Measurements from ENCODE around the gene NADK2.

Gene NADK2

DNA sequence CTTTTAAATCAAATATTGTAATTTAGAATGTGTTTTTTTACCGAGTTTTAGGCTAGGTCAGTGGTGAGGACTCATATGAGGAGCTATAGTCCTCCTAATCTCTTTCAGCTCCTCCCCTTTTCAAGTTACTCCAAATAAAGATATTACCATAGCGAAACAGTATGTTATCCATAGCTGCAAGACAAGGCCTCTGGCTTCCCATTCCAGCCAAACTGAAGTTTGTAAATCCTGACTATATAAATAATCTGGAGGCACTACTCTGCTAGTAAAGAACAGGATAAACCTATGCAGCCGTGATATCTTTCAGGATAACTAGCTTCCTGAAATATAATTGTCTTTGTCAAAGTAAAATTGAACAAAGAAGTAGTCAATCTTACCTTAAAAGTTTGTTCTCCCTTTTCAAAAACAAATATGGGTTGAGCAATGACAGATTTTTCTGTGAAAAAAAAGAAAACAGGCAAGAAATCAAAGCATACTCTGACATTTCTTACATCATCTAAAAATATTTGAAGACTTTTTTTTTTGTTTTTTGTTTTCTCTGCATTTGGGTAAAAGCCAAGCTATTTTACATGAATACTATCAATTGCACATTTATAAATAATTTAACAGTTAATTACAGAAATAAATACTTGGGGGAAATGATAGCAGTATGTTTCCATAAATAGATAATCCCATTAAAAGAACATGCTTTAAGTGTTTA, 29.3 kb upstream of the NADK2 start:
- no peaks in the 10 kb centered on the region for H3K9me3 ChIP-seq (ENCODE audit: control insufficient read depth in 2 of 2, low read length in 2 of 2)
- H3K27me3 ChIP-seq (ENCODE audit: control insufficient read depth in 1 of 2, insufficient read depth in 2 of 2, low read length in 2 of 2): no peaks in the 10 kb centered on the region
- H3K9ac ChIP-seq (ENCODE audit: low read length in 2 of 2): no peak overlapping the region
- H3K4me1 ChIP-seq (ENCODE audit: control insufficient read depth, insufficient read depth, low read length): peaks cover 2% of the 10 kb centered on the region
- no peak overlapping the region for H3K4me3 ChIP-seq (ENCODE audit: low read length in 2 of 2)
- H3K27ac ChIP-seq (ENCODE audit: low read length): no peak overlapping the region
- no peaks in the 10 kb centered on the region for H3K36me3 ChIP-seq (ENCODE audit: control insufficient read depth in 2 of 2, insufficient read depth in 2 of 2, low read length in 2 of 2)

DNA sequence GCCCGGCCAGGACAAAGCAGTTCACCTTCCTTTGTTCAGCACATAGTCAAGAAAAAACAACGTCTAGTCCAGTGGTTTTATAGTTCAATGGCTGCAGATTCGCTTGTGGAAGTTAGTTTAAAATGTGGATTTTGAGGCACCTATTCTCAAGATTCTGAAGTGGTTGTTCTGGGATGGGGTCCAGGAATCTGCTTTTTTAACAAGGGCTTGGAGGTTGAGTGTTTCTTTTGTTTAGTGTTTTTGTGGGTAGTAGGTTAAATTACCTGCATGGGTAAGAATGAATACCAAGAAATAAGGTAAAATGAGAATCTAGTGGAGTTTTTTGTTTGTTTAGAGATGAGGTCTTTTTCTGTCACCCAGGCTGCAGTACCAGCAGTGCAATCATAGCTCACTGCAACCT, 28.4 kb upstream of the NADK2 start:
- no peaks in the 10 kb centered on the region for H3K36me3 ChIP-seq (ENCODE audit: control insufficient read depth in 2 of 2, insufficient read depth in 2 of 2, low read length in 2 of 2)

DNA sequence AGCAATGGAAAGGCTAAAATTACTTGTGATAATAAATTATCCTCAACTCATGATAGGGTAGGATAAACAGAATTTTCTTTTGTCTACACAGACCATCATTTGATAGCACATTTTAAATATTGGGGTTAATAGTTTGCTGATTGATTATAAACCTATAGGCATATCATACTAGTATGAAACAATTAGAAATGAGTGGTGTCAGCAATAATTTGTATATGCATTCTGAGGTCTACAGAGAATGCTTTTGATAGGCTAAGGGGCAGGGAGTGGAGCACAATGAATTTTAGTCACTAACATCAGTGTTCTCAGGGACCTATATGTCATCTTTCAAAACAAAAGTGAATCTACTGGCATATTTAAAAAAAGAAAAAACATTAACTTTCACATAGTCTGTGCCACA, 27.8 kb upstream of the NADK2 start:
- H3K4me1 ChIP-seq (ENCODE audit: control insufficient read depth, insufficient read depth, low read length): peaks cover 2% of the 10 kb centered on the region
- H3K9me3 ChIP-seq (ENCODE audit: control insufficient read depth in 2 of 2, low read length in 2 of 2): no peaks in the 10 kb centered on the region
- no peak overlapping the region for H3K9ac ChIP-seq (ENCODE audit: low read length in 2 of 2)
- H3K27me3 ChIP-seq (ENCODE audit: control insufficient read depth in 1 of 2, insufficient read depth in 2 of 2, low read length in 2 of 2): no peaks in the 10 kb centered on the region
- no peaks in the 10 kb centered on the region for H3K36me3 ChIP-seq (ENCODE audit: control insufficient read depth in 2 of 2, insufficient read depth in 2 of 2, low read length in 2 of 2)
- H3K27ac ChIP-seq (ENCODE audit: low read length): no peak overlapping the region
- no peak overlapping the region for H3K4me3 ChIP-seq (ENCODE audit: low read length in 2 of 2)

More for the DNA sequence above, 28.4 kb upstream of the NADK2 start:
- Histone ChIP-seq H3K9me3 (ENCODE audit: control insufficient read depth in 2 of 2, low read length in 2 of 2) (no peaks in the 10 kb centered on the region), H3K4me1 (ENCODE audit: control insufficient read depth, insufficient read depth, low read length) (peaks cover 2% of the 10 kb centered on the region), H3K9ac (ENCODE audit: low read length in 2 of 2) (no peak overlapping the region), H3K4me3 (ENCODE audit: low read length in 2 of 2) (no peak overlapping the region), H3K27ac (ENCODE audit: low read length) (no peak overlapping the region), H3K27me3 (ENCODE audit: control insufficient read depth in 1 of 2, insufficient read depth in 2 of 2, low read length in 2 of 2) (no peaks in the 10 kb centered on the region)

DNA sequence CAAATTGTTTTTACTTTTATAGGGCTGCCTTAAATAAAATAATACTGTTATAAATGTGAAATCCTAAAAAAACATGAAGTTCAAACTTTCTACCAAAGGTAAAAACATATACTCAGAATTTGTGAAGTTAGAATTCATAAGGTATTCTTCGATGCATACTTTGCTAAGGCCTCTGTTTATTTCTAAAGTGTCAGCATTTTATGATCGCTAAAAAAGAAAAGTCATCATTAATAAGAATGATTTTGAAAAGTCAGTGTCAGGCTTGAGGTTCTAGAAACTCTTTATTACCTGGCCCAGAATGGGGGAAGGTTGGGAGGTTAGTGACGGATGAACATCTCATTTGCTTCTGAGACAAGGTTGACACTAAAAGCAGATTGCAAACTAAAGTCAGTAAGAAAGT, 26.2 kb upstream of the NADK2 start:
- H3K9me3 ChIP-seq (ENCODE audit: control insufficient read depth in 2 of 2, low read length in 2 of 2): no peaks in the 10 kb centered on the region
- no peaks in the 10 kb centered on the region for H3K4me1 ChIP-seq (ENCODE audit: control insufficient read depth, insufficient read depth, low read length)
- no peaks in the 10 kb centered on the region for H3K36me3 ChIP-seq (ENCODE audit: control insufficient read depth in 2 of 2, insufficient read depth in 2 of 2, low read length in 2 of 2)
- H3K9ac ChIP-seq (ENCODE audit: low read length in 2 of 2): no peak overlapping the region
- no peak overlapping the region for H3K27ac ChIP-seq (ENCODE audit: low read length)
- no peaks in the 10 kb centered on the region for H3K27me3 ChIP-seq (ENCODE audit: control insufficient read depth in 1 of 2, insufficient read depth in 2 of 2, low read length in 2 of 2)
- no peak overlapping the region for H3K4me3 ChIP-seq (ENCODE audit: low read length in 2 of 2)

DNA sequence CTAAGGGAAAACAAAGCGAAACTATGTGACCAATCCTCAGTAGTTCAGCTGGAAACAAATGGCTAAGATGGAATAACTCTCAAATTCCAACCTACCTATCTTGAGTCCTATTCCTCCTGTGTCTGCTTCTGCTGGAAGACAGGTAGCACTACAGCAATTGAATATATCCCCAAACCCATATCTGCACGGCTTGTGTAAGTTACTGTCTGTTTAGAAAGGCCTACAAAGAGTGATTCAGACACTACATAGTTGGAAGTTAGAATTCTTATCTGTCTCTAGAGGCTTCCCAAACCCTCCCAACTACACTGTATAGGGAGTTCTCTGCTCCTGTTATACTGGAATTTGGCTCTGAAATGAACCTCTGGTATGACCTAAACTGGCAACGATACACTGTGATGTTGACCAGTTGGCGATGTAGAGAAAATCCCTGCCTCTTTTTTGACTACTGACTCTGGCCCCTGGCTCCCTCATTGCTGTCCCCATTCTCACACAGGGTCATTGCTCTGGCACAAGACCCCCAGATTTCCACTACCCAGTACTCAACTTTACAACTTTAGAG, 22.6 kb upstream of the NADK2 start:
- H3K36me3 ChIP-seq (ENCODE audit: control insufficient read depth in 2 of 2, insufficient read depth in 2 of 2, low read length in 2 of 2): no peaks in the 10 kb centered on the region
- no peaks in the 10 kb centered on the region for H3K9me3 ChIP-seq (ENCODE audit: control insufficient read depth in 2 of 2, low read length in 2 of 2)
- no peaks in the 10 kb centered on the region for H3K4me1 ChIP-seq (ENCODE audit: control insufficient read depth, insufficient read depth, low read length)
- no peak overlapping the region for H3K4me3 ChIP-seq (ENCODE audit: low read length in 2 of 2)
- no peak overlapping the region for H3K9ac ChIP-seq (ENCODE audit: low read length in 2 of 2)
- H3K27ac ChIP-seq (ENCODE audit: low read length): no peak overlapping the region
- H3K27me3 ChIP-seq (ENCODE audit: control insufficient read depth in 1 of 2, insufficient read depth in 2 of 2, low read length in 2 of 2): no peaks in the 10 kb centered on the region

DNA sequence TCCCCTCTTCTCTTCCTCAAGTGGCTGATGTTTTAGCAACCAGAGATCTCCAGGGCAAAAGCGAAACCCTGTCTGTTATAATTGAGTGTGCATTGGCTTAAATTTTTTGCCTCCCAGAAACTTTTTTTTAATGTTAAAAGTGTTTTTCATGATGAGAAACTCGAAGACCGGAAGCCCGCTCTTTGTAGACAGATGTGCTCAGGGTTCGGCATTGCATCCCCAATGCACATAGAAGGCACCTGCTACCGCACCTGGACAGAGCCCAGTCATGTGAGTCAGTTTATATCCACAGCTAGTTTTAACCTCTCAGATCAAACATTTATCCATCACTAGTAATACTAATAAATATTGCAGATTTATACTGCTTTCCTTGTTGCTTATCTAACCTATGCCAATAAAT, 19.5 kb upstream of the NADK2 start:
- H3K4me1 ChIP-seq (ENCODE audit: control insufficient read depth, insufficient read depth, low read length): no peaks in the 10 kb centered on the region
- H3K9ac ChIP-seq (ENCODE audit: low read length in 2 of 2): no peak overlapping the region
- H3K4me3 ChIP-seq (ENCODE audit: low read length in 2 of 2): no peak overlapping the region
- no peaks in the 10 kb centered on the region for H3K27me3 ChIP-seq (ENCODE audit: control insufficient read depth in 1 of 2, insufficient read depth in 2 of 2, low read length in 2 of 2)
- H3K27ac ChIP-seq (ENCODE audit: low read length): no peak overlapping the region
- H3K36me3 ChIP-seq (ENCODE audit: control insufficient read depth in 2 of 2, insufficient read depth in 2 of 2, low read length in 2 of 2): no peaks in the 10 kb centered on the region
- H3K9me3 ChIP-seq (ENCODE audit: control insufficient read depth in 2 of 2, low read length in 2 of 2): no peaks in the 10 kb centered on the region

DNA sequence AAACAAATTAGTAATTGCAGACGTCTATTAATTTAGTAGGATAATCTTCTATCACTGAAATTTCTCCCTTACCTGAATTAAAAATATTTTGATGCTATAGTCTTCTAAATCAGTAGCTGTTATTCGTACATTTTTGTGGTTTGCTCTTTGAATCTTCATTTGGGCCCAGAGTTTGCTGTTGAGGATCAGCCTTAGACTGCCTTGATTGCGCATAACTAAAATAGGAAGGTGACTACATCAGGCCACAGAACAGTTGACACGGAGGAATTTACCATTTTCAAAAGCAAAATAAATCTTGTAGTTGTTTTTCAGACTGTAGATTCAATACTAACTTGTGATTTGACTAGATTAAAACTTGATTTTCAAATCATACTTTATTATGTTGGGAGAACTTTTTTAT, 11.8 kb upstream of the NADK2 start:
- Histone ChIP-seq H3K4me1 (ENCODE audit: control insufficient read depth, insufficient read depth, low read length) (no peaks in the 10 kb centered on the region), H3K27me3 (ENCODE audit: control insufficient read depth in 1 of 2, insufficient read depth in 2 of 2, low read length in 2 of 2) (no peaks in the 10 kb centered on the region), H3K27ac (ENCODE audit: low read length) (no peak overlapping the region), H3K36me3 (ENCODE audit: control insufficient read depth in 2 of 2, insufficient read depth in 2 of 2, low read length in 2 of 2) (no peaks in the 10 kb centered on the region), H3K9ac (ENCODE audit: low read length in 2 of 2) (no peak overlapping the region), H3K9me3 (ENCODE audit: control insufficient read depth in 2 of 2, low read length in 2 of 2) (no peaks in the 10 kb centered on the region), H3K4me3 (ENCODE audit: low read length in 2 of 2) (no peak overlapping the region)

DNA sequence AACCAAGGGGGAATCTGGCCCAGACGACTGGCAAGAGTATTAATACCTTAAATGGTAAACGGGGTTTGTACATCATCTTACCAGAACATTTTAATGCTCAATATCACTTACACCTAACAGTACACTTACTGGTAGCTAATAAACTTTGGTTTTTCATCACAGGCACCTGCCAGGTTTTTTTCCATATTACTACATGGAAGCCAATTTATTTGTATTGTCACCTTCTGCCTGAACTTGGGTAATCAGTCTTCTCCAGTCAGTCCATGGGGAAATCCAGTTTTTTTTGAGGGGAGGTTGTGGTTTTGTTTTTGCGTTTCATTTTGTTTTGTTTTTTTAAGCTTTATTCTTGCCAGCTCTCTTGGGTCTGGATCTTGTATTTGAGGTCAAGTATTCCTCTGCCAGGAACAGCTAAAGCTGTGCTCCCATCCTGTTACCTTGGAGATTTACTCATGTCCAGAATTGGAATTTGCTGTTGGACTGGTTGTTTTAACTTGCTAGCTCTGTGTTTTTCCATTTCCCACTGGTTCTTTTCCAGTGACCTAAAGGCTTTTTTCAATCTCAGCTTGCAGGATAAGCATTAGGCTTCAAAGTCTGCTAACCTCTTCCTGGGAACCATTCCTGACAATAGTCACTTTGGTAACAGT, 11.1 kb upstream of the NADK2 start:
- H3K27me3 ChIP-seq (ENCODE audit: control insufficient read depth in 1 of 2, insufficient read depth in 2 of 2, low read length in 2 of 2): no peaks in the 10 kb centered on the region
- no peaks in the 10 kb centered on the region for H3K9me3 ChIP-seq (ENCODE audit: control insufficient read depth in 2 of 2, low read length in 2 of 2)
- H3K4me3 ChIP-seq (ENCODE audit: low read length in 2 of 2): peak overlapping the region in 1 of 2 donors; percentile 17
- H3K4me1 ChIP-seq (ENCODE audit: control insufficient read depth, insufficient read depth, low read length): no peaks in the 10 kb centered on the region
- H3K27ac ChIP-seq (ENCODE audit: low read length): no peak overlapping the region
- H3K36me3 ChIP-seq (ENCODE audit: control insufficient read depth in 2 of 2, insufficient read depth in 2 of 2, low read length in 2 of 2): no peaks in the 10 kb centered on the region
- no peak overlapping the region for H3K9ac ChIP-seq (ENCODE audit: low read length in 2 of 2)

DNA sequence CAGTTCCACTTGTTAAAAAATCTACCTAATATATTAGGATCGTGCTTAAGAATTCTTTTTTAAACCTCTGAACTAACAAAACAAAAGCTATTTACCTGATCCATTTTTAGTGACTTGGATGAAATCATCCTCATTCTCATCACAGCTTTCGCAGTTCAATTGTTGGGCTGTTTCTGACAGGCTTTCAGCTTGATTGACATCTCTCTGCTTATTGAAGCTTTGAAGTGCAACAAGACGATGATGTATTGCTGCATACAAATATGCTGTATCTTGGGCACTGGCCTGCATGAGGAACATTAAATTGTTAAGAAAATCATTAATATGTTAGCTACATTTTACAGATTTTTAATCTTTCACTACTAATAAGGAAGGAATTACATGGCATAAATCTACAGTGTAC, 9.5 kb upstream of the NADK2 start:
- H3K36me3 ChIP-seq (ENCODE audit: control insufficient read depth in 2 of 2, insufficient read depth in 2 of 2, low read length in 2 of 2): no peaks in the 10 kb centered on the region
- no peak overlapping the region for H3K27ac ChIP-seq (ENCODE audit: low read length)
- H3K9me3 ChIP-seq (ENCODE audit: control insufficient read depth in 2 of 2, low read length in 2 of 2): no peaks in the 10 kb centered on the region

DNA sequence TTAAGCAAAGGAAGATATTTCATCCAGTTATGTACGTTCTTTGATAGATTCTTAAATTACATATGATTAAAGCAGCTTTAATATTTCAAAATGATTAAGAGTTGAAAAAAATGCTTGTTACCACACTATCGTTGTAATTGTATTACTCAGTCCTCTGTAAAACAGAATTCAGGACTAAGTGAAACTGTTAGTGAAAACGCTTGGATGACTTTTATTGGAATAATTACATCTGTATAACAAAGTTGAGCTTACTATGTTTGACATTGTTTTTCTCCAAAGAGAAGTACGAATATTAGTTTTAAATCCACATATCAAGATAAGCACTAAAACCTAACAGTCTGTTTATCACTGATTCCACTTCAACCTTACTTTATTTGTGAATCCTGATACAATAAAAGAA, 8.7 kb upstream of the NADK2 start:
- H3K9me3 ChIP-seq (ENCODE audit: control insufficient read depth in 2 of 2, low read length in 2 of 2): no peaks in the 10 kb centered on the region
- no peaks in the 10 kb centered on the region for H3K27me3 ChIP-seq (ENCODE audit: control insufficient read depth in 1 of 2, insufficient read depth in 2 of 2, low read length in 2 of 2)
- no peaks in the 10 kb centered on the region for H3K4me1 ChIP-seq (ENCODE audit: control insufficient read depth, insufficient read depth, low read length)
- no peak overlapping the region for H3K27ac ChIP-seq (ENCODE audit: low read length)
- no peak overlapping the region for H3K4me3 ChIP-seq (ENCODE audit: low read length in 2 of 2)
- H3K36me3 ChIP-seq (ENCODE audit: control insufficient read depth in 2 of 2, insufficient read depth in 2 of 2, low read length in 2 of 2): no peaks in the 10 kb centered on the region
- H3K9ac ChIP-seq (ENCODE audit: low read length in 2 of 2): no peak overlapping the region

More for the DNA sequence above, 9.5 kb upstream of the NADK2 start:
- no peaks in the 10 kb centered on the region for H3K27me3 ChIP-seq (ENCODE audit: control insufficient read depth in 1 of 2, insufficient read depth in 2 of 2, low read length in 2 of 2)
- no peaks in the 10 kb centered on the region for H3K4me1 ChIP-seq (ENCODE audit: control insufficient read depth, insufficient read depth, low read length)
- H3K4me3 ChIP-seq (ENCODE audit: low read length in 2 of 2): no peak overlapping the region
- no peak overlapping the region for H3K9ac ChIP-seq (ENCODE audit: low read length in 2 of 2)

Measured in stomach smooth muscle (tissue), 2 donors.